Peyer's patch (tissue), 4 donors: ENCODE data around the gene TULP1.

Experiments
- POLR2A ChIP-seq, 2 donors: fragments of 450-650 bp; IDR thresholded peaks; one replicate each; pipeline ENCODE4 v1.5.1; 2017; ENCODE audit warnings: antibody characterized with exemption in 2 of 2, mild to moderate bottlenecking in 2 of 2, moderate library complexity in 2 of 2
- TF ChIP-seq, protein P1 (sequence below), 6 experiments: fragments of 450-650 bp in 4 of 6; fragments of 200-600 bp in 2 of 6; sonication (generic) in 1 of 6; IDR thresholded peaks; one replicate each; pipeline ENCODE4 v1.5.1; 2017 to 2019; ENCODE audit warnings: antibody characterized with exemption in 6 of 6, mild to moderate bottlenecking in 3 of 6, moderate library complexity in 1 of 6

GRCh38 chr6:35512006-35512405 lies 690 bp downstream of the TULP1 start:
- TF ChIP-seq, protein P1, sequence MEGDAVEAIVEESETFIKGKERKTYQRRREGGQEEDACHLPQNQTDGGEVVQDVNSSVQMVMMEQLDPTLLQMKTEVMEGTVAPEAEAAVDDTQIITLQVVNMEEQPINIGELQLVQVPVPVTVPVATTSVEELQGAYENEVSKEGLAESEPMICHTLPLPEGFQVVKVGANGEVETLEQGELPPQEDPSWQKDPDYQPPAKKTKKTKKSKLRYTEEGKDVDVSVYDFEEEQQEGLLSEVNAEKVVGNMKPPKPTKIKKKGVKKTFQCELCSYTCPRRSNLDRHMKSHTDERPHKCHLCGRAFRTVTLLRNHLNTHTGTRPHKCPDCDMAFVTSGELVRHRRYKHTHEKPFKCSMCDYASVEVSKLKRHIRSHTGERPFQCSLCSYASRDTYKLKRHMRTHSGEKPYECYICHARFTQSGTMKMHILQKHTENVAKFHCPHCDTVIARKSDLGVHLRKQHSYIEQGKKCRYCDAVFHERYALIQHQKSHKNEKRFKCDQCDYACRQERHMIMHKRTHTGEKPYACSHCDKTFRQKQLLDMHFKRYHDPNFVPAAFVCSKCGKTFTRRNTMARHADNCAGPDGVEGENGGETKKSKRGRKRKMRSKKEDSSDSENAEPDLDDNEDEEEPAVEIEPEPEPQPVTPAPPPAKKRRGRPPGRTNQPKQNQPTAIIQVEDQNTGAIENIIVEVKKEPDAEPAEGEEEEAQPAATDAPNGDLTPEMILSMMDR (IDR thresholded peaks at IDR 0.05), result no peak
- no peak for TF ChIP-seq POLR2A (IDR thresholded peaks at IDR 0.05)
